Fibroblast of pulmonary artery (primary cell): Measurements from ENCODE around the gene SMG9.

Experiments used
- DNase-seq: peaks from one replicate; pipeline ENCODE4 v3.0.0-alpha.2; 2010; ENCODE audit warnings: low read depth
- H3K4me3 ChIP-seq: replicated peaks from 2 replicates; pipeline ENCODE4 v1.5.1; 2011; ENCODE audit warnings: low read depth, mild to moderate bottlenecking, control low read depth, low read length, moderate library complexity
- TF ChIP-seq, protein P1 (sequence below): IDR thresholded peaks from 2 replicates; pipeline ENCODE4 v1.5.1; 2011; ENCODE audit warnings: mild to moderate bottlenecking, control low read depth, low read length, inconsistent platforms; ENCODE audit errors: missing control alignments

The SMG9 gene

GRCh38 chr19:43692877-43693276 is 61.9 kb downstream of the SMG9 start:
- DNase-seq = no peak
- TF ChIP-seq, protein P1, sequence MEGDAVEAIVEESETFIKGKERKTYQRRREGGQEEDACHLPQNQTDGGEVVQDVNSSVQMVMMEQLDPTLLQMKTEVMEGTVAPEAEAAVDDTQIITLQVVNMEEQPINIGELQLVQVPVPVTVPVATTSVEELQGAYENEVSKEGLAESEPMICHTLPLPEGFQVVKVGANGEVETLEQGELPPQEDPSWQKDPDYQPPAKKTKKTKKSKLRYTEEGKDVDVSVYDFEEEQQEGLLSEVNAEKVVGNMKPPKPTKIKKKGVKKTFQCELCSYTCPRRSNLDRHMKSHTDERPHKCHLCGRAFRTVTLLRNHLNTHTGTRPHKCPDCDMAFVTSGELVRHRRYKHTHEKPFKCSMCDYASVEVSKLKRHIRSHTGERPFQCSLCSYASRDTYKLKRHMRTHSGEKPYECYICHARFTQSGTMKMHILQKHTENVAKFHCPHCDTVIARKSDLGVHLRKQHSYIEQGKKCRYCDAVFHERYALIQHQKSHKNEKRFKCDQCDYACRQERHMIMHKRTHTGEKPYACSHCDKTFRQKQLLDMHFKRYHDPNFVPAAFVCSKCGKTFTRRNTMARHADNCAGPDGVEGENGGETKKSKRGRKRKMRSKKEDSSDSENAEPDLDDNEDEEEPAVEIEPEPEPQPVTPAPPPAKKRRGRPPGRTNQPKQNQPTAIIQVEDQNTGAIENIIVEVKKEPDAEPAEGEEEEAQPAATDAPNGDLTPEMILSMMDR = no peak
- H3K4me3 ChIP-seq = no peak overlapping the region

GRCh38 chr19:43692385-43692784 is 62.4 kb downstream of the SMG9 start:
- TF ChIP-seq, protein P1 = no peak
- DNase-seq = no peak
- H3K4me3 ChIP-seq = no peak overlapping the region

DNA sequence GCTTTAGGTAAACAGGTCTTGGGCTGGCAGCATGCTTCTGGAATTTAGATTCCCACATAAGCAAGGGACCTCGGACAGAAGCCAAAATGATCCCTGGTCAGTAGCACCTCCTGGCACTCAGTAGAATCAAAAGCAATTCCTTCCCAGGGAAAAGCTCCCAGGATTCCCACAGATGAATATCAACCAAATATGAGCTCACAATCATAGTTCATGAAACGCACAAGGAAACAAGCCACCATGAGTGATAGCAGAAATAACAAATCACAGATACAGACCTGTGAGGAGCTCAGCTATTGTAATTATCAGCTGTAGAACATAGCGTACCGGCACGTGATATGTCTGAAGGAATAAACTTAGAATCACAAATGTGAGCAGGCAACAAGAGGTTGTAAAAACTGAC is 63.0 kb downstream of the SMG9 start:
- no peak overlapping the region for H3K4me3 ChIP-seq
- TF ChIP-seq, protein P1 = no peak
- DNase-seq = no peak

- TF ChIP-seq, protein P1 = no peak
- no peak overlapping the region for H3K4me3 ChIP-seq
- no peak for DNase-seq
These were observed 63.9 kb downstream of the SMG9 start for GRCh38 chr19:43690890-43691289.

- no peak overlapping the region for H3K4me3 ChIP-seq
- DNase-seq = no peak
- TF ChIP-seq, protein P1 = no peak
These were observed 64.3 kb downstream of the SMG9 start for GRCh38 chr19:43690444-43690843.

GRCh38 chr19:43688059-43688701 is 66.6 kb downstream of the SMG9 start:
- no peak for DNase-seq
- no peak overlapping the region for H3K4me3 ChIP-seq
- TF ChIP-seq, protein P1 = no peak

DNA sequence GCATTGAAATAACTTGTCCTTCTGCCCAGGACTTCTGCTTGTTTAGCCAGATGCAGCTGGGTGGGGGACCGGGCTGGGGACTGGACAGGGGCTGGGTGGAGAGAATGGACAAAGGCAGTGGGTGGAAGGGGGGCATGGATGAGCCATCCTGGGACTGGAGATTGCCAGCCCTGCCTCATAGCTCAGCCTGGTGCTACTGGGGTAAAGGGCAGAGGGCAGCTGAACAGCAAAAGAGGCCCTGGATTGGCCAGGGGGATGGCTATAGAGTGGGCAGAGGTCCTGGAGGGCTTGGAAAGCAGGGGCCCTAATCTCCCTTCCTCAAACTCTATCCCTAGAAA is 67.1 kb downstream of the SMG9 start:
- no peak overlapping the region for H3K4me3 ChIP-seq
- TF ChIP-seq, protein P1 = no peak
- DNase-seq = no peak
